ENCODE data around the gene TSEN34.

GRCh38 chr19:54145541-54146158 is 45.5 kb upstream of the TSEN34 start:
- TF ChIP-seq CTCF (IDR thresholded peaks at IDR 0.05) (no peak), POLR2A (IDR thresholded peaks at IDR 0.05; ENCODE audit: low read depth) (no peak), POLR2AphosphoS5 (IDR thresholded peaks at IDR 0.05) (no peak), EP300 (IDR thresholded peaks at IDR 0.05) (no peak)
